ENCODE data around the gene LCE1A. TPM values are rescaled to one million over a fixed set of nuclear protein-coding genes. Genes with fewer than 3 reads are reported as not detected.

The LCE1A gene
- total RNA-seq, result not detected
- polyA plus RNA-seq, result not detected
- total RNA-seq, result not detected

DNA sequence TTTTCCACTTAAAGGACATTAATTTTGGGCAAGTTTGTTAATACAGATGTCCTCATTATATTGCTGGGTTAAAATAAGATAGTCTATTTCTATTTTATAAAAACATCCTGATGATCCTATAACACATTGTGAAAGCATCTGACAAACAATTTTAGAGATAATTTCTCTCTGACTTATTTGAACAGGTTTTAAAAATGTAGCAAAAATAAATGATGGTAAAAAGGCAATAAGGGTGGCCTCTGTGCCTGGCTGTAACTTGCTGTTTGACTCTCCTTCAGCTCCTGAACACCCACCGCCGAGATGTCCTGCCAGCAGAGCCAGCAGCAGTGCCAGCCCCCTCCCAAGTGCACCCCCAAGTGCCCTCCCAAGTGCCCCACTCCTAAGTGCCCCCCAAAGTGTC lies at the start of gene LCE1A:
Gene LCE1A, plus strand, starts transcription at position 301 of the 400 bp plus-strand sequence. Its CDS starts 0 bp downstream, at position 301.
- ChIA-PET POLR2A (no interaction called here), CTCF (no interaction called here)
- Mint-ChIP-seq H3K4me1 (no peaks in the 10 kb centered on the region), H3K9me3 (peaks cover 0 to 6% (median 0%) of the 10 kb centered on the region in 11 donors), H3K27ac (no peak within 1 kb of the TSS), H3K27me3 (peaks cover 17 to 61% (median 48%) of the 10 kb centered on the region in 5 donors), H3K4me3 (no peak within 1 kb of the TSS), H3K36me3 (peaks cover 0 to 3% (median 0%) of the 10 kb centered on the region in 5 donors)
- H3K27me3 ChIP-seq (ENCODE audit: control insufficient read depth in 2 of 2, insufficient read depth in 2 of 2, low read length in 2 of 2), result peaks cover 0 to 4% of the 10 kb centered on the region in 2 donors
- no peaks in the 10 kb centered on the region for H3K36me3 ChIP-seq (ENCODE audit: control insufficient read depth in 2 of 3, insufficient read depth in 3 of 3, low read length in 3 of 3)
- DNase-seq, result no peak
- no peaks in the 10 kb centered on the region for H3K9me3 ChIP-seq (ENCODE audit: control insufficient read depth in 2 of 3, low read length in 3 of 3)
- no peak within 1 kb of the TSS for H3K4me3 ChIP-seq (ENCODE audit: low read length)
- H3K4me1 ChIP-seq (ENCODE audit: control insufficient read depth in 2 of 2, insufficient read depth in 2 of 2, low read length in 2 of 2), result no peaks in the 10 kb centered on the region
- no peak for ATAC-seq
- H3K27ac ChIP-seq (ENCODE audit: low read depth, low read length), result no peak within 1 kb of the TSS
- intact Hi-C loops (cut with micrococcal nuclease), result no loop called here

- H3K36me3 Mint-ChIP-seq, result no peaks in the 10 kb centered on the region
- no peak overlapping the region for H3K27ac Mint-ChIP-seq
- ChIA-PET CTCF (no interaction called here), POLR2A (no interaction called here)
- no peaks in the 10 kb centered on the region for H3K4me1 ChIP-seq (ENCODE audit: control insufficient read depth in 2 of 2, insufficient read depth in 2 of 2, low read length in 2 of 2)
- intact Hi-C loops (cut with micrococcal nuclease), result no loop called here
- DNase-seq (no peak), ATAC-seq (no peak)
- H3K4me3 ChIP-seq (ENCODE audit: low read length), result no peak overlapping the region
- H3K27me3 ChIP-seq (ENCODE audit: control insufficient read depth in 2 of 2, insufficient read depth in 2 of 2, low read length in 2 of 2), result no peaks in the 10 kb centered on the region
- no peak overlapping the region for H3K4me3 Mint-ChIP-seq
- H3K4me1 Mint-ChIP-seq, result no peaks in the 10 kb centered on the region
- H3K9me3 Mint-ChIP-seq, result peaks cover 0 to 11% (median 2%) of the 10 kb centered on the region in 11 donors
- H3K27ac ChIP-seq (ENCODE audit: low read depth, low read length), result no peak overlapping the region
- H3K9me3 ChIP-seq (ENCODE audit: control insufficient read depth in 2 of 3, low read length in 3 of 3), result no peaks in the 10 kb centered on the region
- no peaks in the 10 kb centered on the region for H3K36me3 ChIP-seq (ENCODE audit: control insufficient read depth in 2 of 3, insufficient read depth in 3 of 3, low read length in 3 of 3)
- H3K27me3 Mint-ChIP-seq, result peaks cover 6 to 62% (median 44%) of the 10 kb centered on the region in 5 donors
Observed at GRCh38 chr1:152777510-152778137, 49.6 kb upstream of the LCE1A start.

DNA sequence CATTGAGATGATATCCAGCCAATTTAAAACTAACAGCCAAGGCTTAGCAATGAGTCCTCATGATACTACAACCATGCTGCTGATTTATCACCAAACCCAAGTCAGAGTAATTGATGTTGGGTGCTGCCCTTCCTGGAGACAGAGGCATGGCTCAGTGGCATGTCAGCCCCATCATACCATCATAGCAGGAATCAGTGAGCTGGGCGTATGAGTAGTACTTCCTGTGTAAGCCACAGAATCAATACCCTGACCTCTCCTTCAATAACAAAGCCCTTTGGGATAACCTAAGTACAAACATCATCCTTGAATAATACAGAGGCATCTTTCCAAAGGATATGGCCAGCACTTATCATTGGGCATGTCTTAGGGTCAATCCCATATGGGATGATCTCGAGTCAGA lies 44.2 kb upstream of the LCE1A start:
- H3K9me3 Mint-ChIP-seq, result peaks cover 0 to 3% (median 0%) of the 10 kb centered on the region in 11 donors
- peaks cover 19 to 74% (median 60%) of the 10 kb centered on the region in 5 donors for H3K27me3 Mint-ChIP-seq
- CTCF ChIA-PET, result no interaction called here

DNA sequence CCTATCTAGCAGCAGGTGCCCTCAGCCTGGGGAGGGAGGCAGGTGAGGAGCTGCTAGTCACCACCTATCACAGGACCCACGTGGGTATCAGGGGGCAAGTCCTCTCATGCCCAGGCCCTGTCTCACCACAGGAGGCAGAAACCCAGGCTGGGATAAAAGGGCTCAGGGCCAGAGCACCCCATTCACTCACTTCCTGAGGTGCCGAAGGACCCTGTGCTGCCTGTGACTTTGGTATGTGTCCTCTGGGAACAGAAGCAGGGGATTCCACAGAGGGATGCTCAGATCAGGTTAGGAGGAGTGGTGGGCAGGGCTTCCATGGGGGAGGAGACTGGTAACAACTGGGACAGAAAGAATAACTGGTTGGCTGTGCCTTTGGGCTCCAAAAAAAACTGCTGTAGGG lies 41.2 kb upstream of the LCE1A start, which contains the start of gene LCE1E:
Gene LCE1E, plus strand, starts transcription at position 181 of the 400 bp plus-strand sequence. CDS start 1,043 bp downstream, outside the sequence.
- H3K9me3 Mint-ChIP-seq, result peaks cover 0 to 1% (median 0%) of the 10 kb centered on the region in 11 donors
- no peaks in the 10 kb centered on the region for H3K4me1 Mint-ChIP-seq
- H3K4me3 ChIP-seq (ENCODE audit: low read length), result no peak within 1 kb of the TSS
- intact Hi-C loops (cut with micrococcal nuclease), result no loop called here
- H3K36me3 ChIP-seq (ENCODE audit: control insufficient read depth in 2 of 3, insufficient read depth in 3 of 3, low read length in 3 of 3), result no peaks in the 10 kb centered on the region
- H3K27me3 ChIP-seq (ENCODE audit: control insufficient read depth in 2 of 2, insufficient read depth in 2 of 2, low read length in 2 of 2), result peaks cover 0 to 3% of the 10 kb centered on the region in 2 donors
- no peak for ATAC-seq
- H3K9me3 ChIP-seq (ENCODE audit: control insufficient read depth in 2 of 3, low read length in 3 of 3), result no peaks in the 10 kb centered on the region
- H3K4me3 Mint-ChIP-seq, result no peak within 1 kb of the TSS
- H3K36me3 Mint-ChIP-seq, result no peaks in the 10 kb centered on the region
- no peak for DNase-seq
- CTCF ChIA-PET, result no interaction called here
- H3K4me1 ChIP-seq (ENCODE audit: control insufficient read depth in 2 of 2, insufficient read depth in 2 of 2, low read length in 2 of 2), result no peaks in the 10 kb centered on the region
- peaks cover 13 to 77% (median 51%) of the 10 kb centered on the region in 5 donors for H3K27me3 Mint-ChIP-seq
- no peak within 1 kb of the TSS for H3K27ac Mint-ChIP-seq
- H3K27ac ChIP-seq (ENCODE audit: low read depth, low read length), result no peak within 1 kb of the TSS
- POLR2A ChIA-PET, result no interaction called here

More for the DNA sequence above, 44.2 kb upstream of the LCE1A start:
- Histone ChIP-seq H3K4me3 (ENCODE audit: low read length) (no peak overlapping the region), H3K27me3 (ENCODE audit: control insufficient read depth in 2 of 2, insufficient read depth in 2 of 2, low read length in 2 of 2) (no peaks in the 10 kb centered on the region), H3K4me1 (ENCODE audit: control insufficient read depth in 2 of 2, insufficient read depth in 2 of 2, low read length in 2 of 2) (no peaks in the 10 kb centered on the region), H3K27ac (ENCODE audit: low read depth, low read length) (no peak overlapping the region), H3K9me3 (ENCODE audit: control insufficient read depth in 2 of 3, low read length in 3 of 3) (no peaks in the 10 kb centered on the region), H3K36me3 (ENCODE audit: control insufficient read depth in 2 of 3, insufficient read depth in 3 of 3, low read length in 3 of 3) (no peaks in the 10 kb centered on the region)
- no peak overlapping the region for H3K4me3 Mint-ChIP-seq
- intact Hi-C loops (cut with micrococcal nuclease), result no loop called here
- no peak for ATAC-seq
- no peak for DNase-seq
- H3K4me1 Mint-ChIP-seq, result no peaks in the 10 kb centered on the region
- POLR2A ChIA-PET, result no interaction called here
- no peaks in the 10 kb centered on the region for H3K36me3 Mint-ChIP-seq
- no peak overlapping the region for H3K27ac Mint-ChIP-seq

DNA sequence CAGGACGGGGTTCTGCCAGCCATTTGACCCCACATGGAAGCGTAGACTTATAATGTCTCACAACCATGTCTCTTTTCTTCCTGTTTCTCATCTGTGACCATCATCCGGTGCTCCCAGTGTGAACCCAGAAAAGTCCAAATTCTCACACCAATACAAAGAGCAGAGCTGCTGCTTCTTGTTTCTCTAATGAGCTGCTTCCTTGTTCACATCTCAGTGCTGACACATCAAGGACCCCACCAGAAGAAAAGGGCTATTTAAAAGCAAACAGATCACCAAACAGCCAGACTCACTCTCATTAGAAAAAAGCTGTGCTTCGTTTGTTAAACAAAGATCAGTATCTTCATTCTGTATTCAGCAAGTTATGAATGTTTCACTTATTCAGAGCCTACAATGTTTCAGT lies 31.6 kb upstream of the LCE1A start:
- Histone ChIP-seq H3K36me3 (ENCODE audit: control insufficient read depth in 2 of 3, insufficient read depth in 3 of 3, low read length in 3 of 3) (no peaks in the 10 kb centered on the region), H3K4me1 (ENCODE audit: control insufficient read depth in 2 of 2, insufficient read depth in 2 of 2, low read length in 2 of 2) (no peaks in the 10 kb centered on the region), H3K4me3 (ENCODE audit: low read length) (no peak overlapping the region), H3K9me3 (ENCODE audit: control insufficient read depth in 2 of 3, low read length in 3 of 3) (no peaks in the 10 kb centered on the region), H3K27ac (ENCODE audit: low read depth, low read length) (no peak overlapping the region), H3K27me3 (ENCODE audit: control insufficient read depth in 2 of 2, insufficient read depth in 2 of 2, low read length in 2 of 2) (no peaks in the 10 kb centered on the region)
- ChIA-PET POLR2A (no interaction called here), CTCF (no interaction called here)
- no peak for ATAC-seq
- no peaks in the 10 kb centered on the region for H3K9me3 Mint-ChIP-seq
- intact Hi-C loops (cut with micrococcal nuclease), result no loop called here
- no peaks in the 10 kb centered on the region for H3K36me3 Mint-ChIP-seq
- H3K27ac Mint-ChIP-seq, result no peak overlapping the region
- no peak for DNase-seq
- peaks cover 0 to 1% (median 0%) of the 10 kb centered on the region in 7 donors for H3K4me1 Mint-ChIP-seq
- H3K4me3 Mint-ChIP-seq, result no peak overlapping the region
- peaks cover 3 to 35% (median 30%) of the 10 kb centered on the region in 5 donors for H3K27me3 Mint-ChIP-seq

GRCh38 chr1:152796421-152796820 lies 30.9 kb upstream of the LCE1A start, which contains the start of gene LCE1D:
LCE1D (plus strand) TSS chr1:152796721; CDS start chr1:152797795, 1,074 bp downstream.
- no peaks in the 10 kb centered on the region for H3K36me3 Mint-ChIP-seq
- DNase-seq (no peak), ATAC-seq (no peak)
- peaks cover 8 to 36% (median 29%) of the 10 kb centered on the region in 5 donors for H3K27me3 Mint-ChIP-seq
- peaks cover 0 to 1% (median 0%) of the 10 kb centered on the region in 7 donors for H3K4me1 Mint-ChIP-seq
- ChIA-PET POLR2A (no interaction called here), CTCF (no interaction called here)
- H3K9me3 Mint-ChIP-seq, result no peaks in the 10 kb centered on the region
- no peak within 1 kb of the TSS for H3K27ac Mint-ChIP-seq
- H3K4me3 ChIP-seq (ENCODE audit: low read length), result no peak within 1 kb of the TSS
- H3K36me3 ChIP-seq (ENCODE audit: control insufficient read depth in 2 of 3, insufficient read depth in 3 of 3, low read length in 3 of 3), result no peaks in the 10 kb centered on the region
- no peak within 1 kb of the TSS for H3K4me3 Mint-ChIP-seq
- intact Hi-C loops (cut with micrococcal nuclease), result no loop called here
- H3K27me3 ChIP-seq (ENCODE audit: control insufficient read depth in 2 of 2, insufficient read depth in 2 of 2, low read length in 2 of 2), result no peaks in the 10 kb centered on the region
- H3K27ac ChIP-seq (ENCODE audit: low read depth, low read length), result no peak within 1 kb of the TSS
- no peaks in the 10 kb centered on the region for H3K4me1 ChIP-seq (ENCODE audit: control insufficient read depth in 2 of 2, insufficient read depth in 2 of 2, low read length in 2 of 2)
- H3K9me3 ChIP-seq (ENCODE audit: control insufficient read depth in 2 of 3, low read length in 3 of 3), result no peaks in the 10 kb centered on the region

DNA sequence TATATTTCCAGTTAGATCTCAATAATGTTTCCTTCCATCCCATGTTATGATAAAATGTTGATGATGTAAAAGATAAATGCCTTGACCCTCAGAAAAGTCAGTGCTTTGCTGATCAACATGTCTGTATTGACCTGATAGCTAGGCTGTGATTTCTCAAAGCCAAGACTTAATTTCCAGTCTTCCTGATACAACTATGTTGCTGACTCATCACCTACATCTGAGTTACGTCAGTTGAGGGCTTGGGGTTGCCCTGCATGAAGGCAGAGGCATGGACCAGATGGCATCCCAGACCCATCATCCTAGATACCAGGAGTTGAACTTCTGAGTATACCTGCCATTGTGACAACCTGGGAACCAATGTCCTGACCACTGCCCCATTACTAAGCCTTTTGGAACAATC lies 25.9 kb upstream of the LCE1A start:
- intact Hi-C loops (cut with micrococcal nuclease), result no loop called here
- CTCF ChIA-PET, result no interaction called here
- H3K4me1 ChIP-seq (ENCODE audit: control insufficient read depth in 2 of 2, insufficient read depth in 2 of 2, low read length in 2 of 2), result no peaks in the 10 kb centered on the region

More for the DNA sequence above, 25.9 kb upstream of the LCE1A start:
- H3K9me3 ChIP-seq (ENCODE audit: control insufficient read depth in 2 of 3, low read length in 3 of 3), result no peaks in the 10 kb centered on the region
- DNase-seq (no peak), ATAC-seq (no peak)
- H3K27ac ChIP-seq (ENCODE audit: low read depth, low read length), result no peak overlapping the region
- no peak overlapping the region for H3K4me3 ChIP-seq (ENCODE audit: low read length)
- POLR2A ChIA-PET, result no interaction called here
- H3K27me3 ChIP-seq (ENCODE audit: control insufficient read depth in 2 of 2, insufficient read depth in 2 of 2, low read length in 2 of 2), result no peaks in the 10 kb centered on the region
- Mint-ChIP-seq H3K36me3 (no peaks in the 10 kb centered on the region), H3K27me3 (peaks cover 12 to 60% (median 40%) of the 10 kb centered on the region in 5 donors), H3K4me3 (no peak overlapping the region), H3K4me1 (no peaks in the 10 kb centered on the region), H3K9me3 (no peaks in the 10 kb centered on the region), H3K27ac (no peak overlapping the region)
- H3K36me3 ChIP-seq (ENCODE audit: control insufficient read depth in 2 of 3, insufficient read depth in 3 of 3, low read length in 3 of 3), result no peaks in the 10 kb centered on the region
